ENCODE data around the gene DDAH2. TPM values are rescaled to one million over a fixed set of nuclear protein-coding genes. Genes with fewer than 3 reads are reported as not detected.
"Not testable (repeated sequence)": the region's sequence is repeated elsewhere in the genome, so short reads cannot be mapped to it uniquely, and the experiment has no call there.

DDAH2 gene
- total RNA-seq, 1 donor from 2014 or later = 145 TPM

GRCh38 chr6:31713991-31714684 is 15.0 kb downstream of the DDAH2 start:
- no peaks in the 10 kb centered on the region for H3K36me3 Mint-ChIP-seq (ENCODE audit: low read depth, unreplicated experiment)
- no peak for TF ChIP-seq CTCF (IDR thresholded peaks at IDR 0.05; ENCODE audit: unreplicated experiment)
- H3K27me3 Mint-ChIP-seq (ENCODE audit: unreplicated experiment) = peaks cover 3% of the 10 kb centered on the region
- no peaks in the 10 kb centered on the region for H3K9me3 Mint-ChIP-seq (ENCODE audit: unreplicated experiment)
- DNase-seq (ENCODE audit: low spot score) = no peak
- no peaks in the 10 kb centered on the region for H3K4me1 Mint-ChIP-seq (ENCODE audit: unreplicated experiment)
- H3K4me3 Mint-ChIP-seq (ENCODE audit: unreplicated experiment) = no peak overlapping the region
- no peak overlapping the region for H3K27ac Mint-ChIP-seq (ENCODE audit: unreplicated experiment)

GRCh38 chr6:31713465-31713864 is 15.6 kb downstream of the DDAH2 start:
- Mint-ChIP-seq H3K4me3 (ENCODE audit: unreplicated experiment) (no peak overlapping the region), H3K9me3 (ENCODE audit: unreplicated experiment) (no peaks in the 10 kb centered on the region), H3K36me3 (ENCODE audit: low read depth, unreplicated experiment) (no peaks in the 10 kb centered on the region), H3K27ac (ENCODE audit: unreplicated experiment) (no peak overlapping the region), H3K4me1 (ENCODE audit: unreplicated experiment) (no peaks in the 10 kb centered on the region), H3K27me3 (ENCODE audit: unreplicated experiment) (peaks cover 3% of the 10 kb centered on the region)
- no peak for DNase-seq (ENCODE audit: low spot score)
- no peak for TF ChIP-seq CTCF (IDR thresholded peaks at IDR 0.05; ENCODE audit: unreplicated experiment)

- TF ChIP-seq CTCF (IDR thresholded peaks at IDR 0.05; ENCODE audit: unreplicated experiment) = no peak
- no peaks in the 10 kb centered on the region for H3K9me3 Mint-ChIP-seq (ENCODE audit: unreplicated experiment)
- no peaks in the 10 kb centered on the region for H3K4me1 Mint-ChIP-seq (ENCODE audit: unreplicated experiment)
- H3K27me3 Mint-ChIP-seq (ENCODE audit: unreplicated experiment) = no peaks in the 10 kb centered on the region
- DNase-seq (ENCODE audit: low spot score) = no peak
- H3K27ac Mint-ChIP-seq (ENCODE audit: unreplicated experiment) = no peak overlapping the region
- H3K4me3 Mint-ChIP-seq (ENCODE audit: unreplicated experiment) = no peak overlapping the region
- H3K36me3 Mint-ChIP-seq (ENCODE audit: low read depth, unreplicated experiment) = no peaks in the 10 kb centered on the region
Measured at GRCh38 chr6:31712296-31712695, 16.8 kb downstream of the DDAH2 start.

GRCh38 chr6:31711233-31711632 is 17.9 kb downstream of the DDAH2 start:
- TF ChIP-seq CTCF (IDR thresholded peaks at IDR 0.05; ENCODE audit: unreplicated experiment) = no peak
- Mint-ChIP-seq H3K27ac (ENCODE audit: unreplicated experiment) (no peak overlapping the region), H3K36me3 (ENCODE audit: low read depth, unreplicated experiment) (no peaks in the 10 kb centered on the region), H3K27me3 (ENCODE audit: unreplicated experiment) (no peaks in the 10 kb centered on the region), H3K9me3 (ENCODE audit: unreplicated experiment) (no peaks in the 10 kb centered on the region), H3K4me3 (ENCODE audit: unreplicated experiment) (no peak overlapping the region), H3K4me1 (ENCODE audit: unreplicated experiment) (no peaks in the 10 kb centered on the region)
- DNase-seq (ENCODE audit: low spot score) = no peak

- no peak for DNase-seq (ENCODE audit: low spot score)
- Mint-ChIP-seq H3K36me3 (ENCODE audit: low read depth, unreplicated experiment) (no peaks in the 10 kb centered on the region), H3K4me1 (ENCODE audit: unreplicated experiment) (no peaks in the 10 kb centered on the region), H3K4me3 (ENCODE audit: unreplicated experiment) (no peak overlapping the region), H3K27me3 (ENCODE audit: unreplicated experiment) (no peaks in the 10 kb centered on the region), H3K9me3 (ENCODE audit: unreplicated experiment) (no peaks in the 10 kb centered on the region), H3K27ac (ENCODE audit: unreplicated experiment) (no peak overlapping the region)
- no peak for TF ChIP-seq CTCF (IDR thresholded peaks at IDR 0.05; ENCODE audit: unreplicated experiment)
Measured at GRCh38 chr6:31710523-31711219, 18.4 kb downstream of the DDAH2 start.

GRCh38 chr6:31709157-31709556 is 19.9 kb downstream of the DDAH2 start:
- H3K27me3 Mint-ChIP-seq (ENCODE audit: unreplicated experiment); DNase-seq (ENCODE audit: low spot score); H3K27ac Mint-ChIP-seq (ENCODE audit: unreplicated experiment); H3K4me1 Mint-ChIP-seq (ENCODE audit: unreplicated experiment); H3K36me3 Mint-ChIP-seq (ENCODE audit: low read depth, unreplicated experiment); H3K9me3 Mint-ChIP-seq (ENCODE audit: unreplicated experiment); H3K4me3 Mint-ChIP-seq (ENCODE audit: unreplicated experiment): not testable (repeated sequence)
